Transverse colon (tissue), 4 donors: Measurements from ENCODE around the gene BBS1.

Experiments
- CTCF ChIP-seq, 5 experiments: fragments of 200-600 bp in 3 of 5; fragments of 450-650 bp in 2 of 5; sonication (generic) in 3 of 5; IDR thresholded peaks; 1 replicate in 2 of 5; 2 replicates in 3 of 5; pipeline ENCODE4 v1.5.1; 2016 to 2017; ENCODE audit warnings: antibody characterized with exemption in 5 of 5, inconsistent platforms in 3 of 5, mild to moderate bottlenecking in 2 of 5, moderate library complexity in 1 of 5
- EP300 ChIP-seq: sonication (generic); formaldehyde crosslinking; IDR thresholded peaks from one replicate; pipeline ENCODE4 v1.6.1; 2017; ENCODE audit warnings: antibody characterized with exemption, low read depth
- POLR2A ChIP-seq: fragments of 450-650 bp; IDR thresholded peaks from one replicate; pipeline ENCODE4 v1.6.1; 2016; ENCODE audit warnings: antibody characterized with exemption, mild to moderate bottlenecking, moderate library complexity
- POLR2AphosphoS5 ChIP-seq, 3 donors: sonication (generic); formaldehyde crosslinking; IDR thresholded peaks; one replicate each; pipeline ENCODE4 v1.6.1; 2016; ENCODE audit warnings: antibody characterized with exemption in 3 of 3

GRCh38 chr11:66531841-66532240, 21.4 kb downstream of the BBS1 start:
- TF ChIP-seq CTCF (IDR thresholded peaks at IDR 0.05) (no peak), POLR2A (no peak), POLR2AphosphoS5 (IDR thresholded peaks at IDR 0.05) (no peak), EP300 (no peak)
